GM19452 (cell line): Measurements from ENCODE around the gene APOBEC3A.
"Not testable (repeated sequence)": the region's sequence is repeated elsewhere in the genome, so short reads cannot be mapped to it uniquely, and the experiment has no call there.

Experiments used
- ATAC-seq: cut with Tn5 transposase; IDR thresholded peaks from one replicate; pipeline ENCODE4 v1.9.1; 2021; ENCODE audit not compliant: unreplicated experiment

Gene APOBEC3A

GRCh38 chr22:38942702-38943101, 14.7 kb upstream of the APOBEC3A start:
- no peak for ATAC-seq

- no peak for ATAC-seq
Measured at GRCh38 chr22:38943201-38943600, 14.2 kb upstream of the APOBEC3A start.

- ATAC-seq: no peak
Measured at GRCh38 chr22:38943882-38944281, 13.5 kb upstream of the APOBEC3A start.

GRCh38 chr22:38944653-38945052, 12.8 kb upstream of the APOBEC3A start:
- no peak for ATAC-seq

GRCh38 chr22:38945706-38946338, 11.6 kb upstream of the APOBEC3A start:
- ATAC-seq: not testable (repeated sequence)

- no peak for ATAC-seq
Measured at GRCh38 chr22:38946771-38947170, 10.6 kb upstream of the APOBEC3A start.

- no peak for ATAC-seq
Measured at GRCh38 chr22:38947321-38948140, 9.9 kb upstream of the APOBEC3A start.

GRCh38 chr22:38948181-38948940, 9.0 kb upstream of the APOBEC3A start:
- no peak for ATAC-seq

- ATAC-seq: no peak
Measured at GRCh38 chr22:38949889-38950405, 7.5 kb upstream of the APOBEC3A start.

GRCh38 chr22:38950527-38951295, 6.7 kb upstream of the APOBEC3A start:
- ATAC-seq: no peak

- ATAC-seq: no peak
Measured at GRCh38 chr22:38951734-38952133, 5.7 kb upstream of the APOBEC3A start.

- no peak for ATAC-seq
Measured at GRCh38 chr22:38952281-38952993, 5.0 kb upstream of the APOBEC3A start.

- no peak for ATAC-seq
Measured at GRCh38 chr22:38953091-38953490, 4.3 kb upstream of the APOBEC3A start.

- no peak for ATAC-seq
Measured at GRCh38 chr22:38953577-38954413, 3.6 kb upstream of the APOBEC3A start.

GRCh38 chr22:38954414-38955043, 2.9 kb upstream of the APOBEC3A start:
- no peak for ATAC-seq

- no peak for ATAC-seq
Measured at GRCh38 chr22:38955250-38955905, 2.0 kb upstream of the APOBEC3A start.

- ATAC-seq: no peak
Measured at GRCh38 chr22:38955926-38956325, 1.5 kb upstream of the APOBEC3A start.

- ATAC-seq: no peak
Measured at GRCh38 chr22:38956551-38956950, 858 bp upstream of the APOBEC3A start.
